Loucy (cell line): ENCODE data around the gene GPR78.

Experiments
- EZH2phosphoT487 ChIP-seq: fragments of 200-600 bp; IDR thresholded peaks from 2 replicates; pipeline ENCODE4 v1.6.1; 2018; ENCODE audit warnings: antibody characterized with exemption, mild to moderate bottlenecking, moderate library complexity, borderline replicate concordance
- TF ChIP-seq, protein P1 (sequence below): fragments of 200-600 bp; sonication (generic); conservative IDR thresholded peaks from 2 replicates; pipeline ENCODE4 v1.5.1; 2014; ENCODE audit warnings: mild to moderate bottlenecking, antibody characterized with exemption, low read length

DNA sequence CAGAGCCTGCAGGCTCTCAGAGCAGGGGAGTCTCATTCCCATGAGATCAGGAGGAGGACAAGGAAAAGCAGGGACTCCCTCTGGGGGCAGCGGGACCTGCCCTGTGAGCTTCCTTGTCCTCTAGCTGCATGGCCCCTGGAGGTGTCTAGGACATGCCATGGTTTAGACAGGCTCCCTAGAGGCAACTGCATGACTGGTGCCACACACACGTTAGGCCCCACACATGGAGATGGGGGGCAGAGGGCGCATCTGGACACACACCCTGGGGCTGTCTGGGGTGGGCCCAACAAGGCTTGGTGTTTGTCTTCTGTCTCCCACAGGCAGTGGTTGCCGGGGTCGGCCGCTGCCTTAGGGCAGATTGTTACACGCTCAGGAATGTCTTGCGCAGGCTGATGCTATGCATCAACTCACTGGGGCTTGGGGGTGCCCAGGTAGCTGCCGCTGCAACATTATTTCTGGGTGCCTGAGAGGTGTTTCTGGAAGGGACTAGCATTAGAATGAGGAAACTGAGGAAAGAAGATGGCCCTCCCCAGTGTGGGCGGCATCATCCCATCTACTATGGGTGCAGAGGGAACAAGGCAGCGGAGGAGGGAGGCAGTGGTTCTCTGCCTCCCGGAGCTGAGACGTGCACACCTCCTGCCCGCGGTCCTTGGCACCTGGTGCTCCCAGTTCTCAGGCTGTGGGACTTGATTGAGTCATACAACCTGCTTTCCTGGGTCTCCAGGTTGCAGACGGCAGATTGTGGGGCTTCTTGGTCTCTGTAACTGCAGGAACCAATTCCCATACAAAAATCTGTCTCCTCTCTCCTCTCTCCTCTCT lies 32.1 kb upstream of the GPR78 start:
- TF ChIP-seq, protein P1, sequence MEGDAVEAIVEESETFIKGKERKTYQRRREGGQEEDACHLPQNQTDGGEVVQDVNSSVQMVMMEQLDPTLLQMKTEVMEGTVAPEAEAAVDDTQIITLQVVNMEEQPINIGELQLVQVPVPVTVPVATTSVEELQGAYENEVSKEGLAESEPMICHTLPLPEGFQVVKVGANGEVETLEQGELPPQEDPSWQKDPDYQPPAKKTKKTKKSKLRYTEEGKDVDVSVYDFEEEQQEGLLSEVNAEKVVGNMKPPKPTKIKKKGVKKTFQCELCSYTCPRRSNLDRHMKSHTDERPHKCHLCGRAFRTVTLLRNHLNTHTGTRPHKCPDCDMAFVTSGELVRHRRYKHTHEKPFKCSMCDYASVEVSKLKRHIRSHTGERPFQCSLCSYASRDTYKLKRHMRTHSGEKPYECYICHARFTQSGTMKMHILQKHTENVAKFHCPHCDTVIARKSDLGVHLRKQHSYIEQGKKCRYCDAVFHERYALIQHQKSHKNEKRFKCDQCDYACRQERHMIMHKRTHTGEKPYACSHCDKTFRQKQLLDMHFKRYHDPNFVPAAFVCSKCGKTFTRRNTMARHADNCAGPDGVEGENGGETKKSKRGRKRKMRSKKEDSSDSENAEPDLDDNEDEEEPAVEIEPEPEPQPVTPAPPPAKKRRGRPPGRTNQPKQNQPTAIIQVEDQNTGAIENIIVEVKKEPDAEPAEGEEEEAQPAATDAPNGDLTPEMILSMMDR, result no peak
- TF ChIP-seq EZH2phosphoT487, result no peak
